Astrocyte of the cerebellum (primary cell): ENCODE results near the gene TRIM22.
"Not testable (repeated sequence)": the region's sequence is repeated elsewhere in the genome, so short reads cannot be mapped to it uniquely, and the experiment has no call there.

Experiments used
- DNase-seq: peaks from one replicate; pipeline ENCODE4 v3.0.0-alpha.2; 2011; ENCODE audit warnings: low read depth
- H3K4me3 ChIP-seq: 2 replicates; pipeline ENCODE4 v1.5.1; 2011; ENCODE audit warnings: mild to moderate bottlenecking, low read depth, low read length, moderate library complexity
- in situ Hi-C: cut with HindIII; loops from 2 replicates; pipeline ENCODE4 v1.10.0; 2017; ENCODE audit warnings: low sequenced_read_pairs
- TF ChIP-seq, protein P1 (sequence below): IDR thresholded peaks from 2 replicates; pipeline ENCODE4 v1.5.1; 2012; ENCODE audit warnings: low read length, low read depth, moderate library complexity, mild to moderate bottlenecking; ENCODE audit errors: missing control alignments

Gene TRIM22

DNA sequence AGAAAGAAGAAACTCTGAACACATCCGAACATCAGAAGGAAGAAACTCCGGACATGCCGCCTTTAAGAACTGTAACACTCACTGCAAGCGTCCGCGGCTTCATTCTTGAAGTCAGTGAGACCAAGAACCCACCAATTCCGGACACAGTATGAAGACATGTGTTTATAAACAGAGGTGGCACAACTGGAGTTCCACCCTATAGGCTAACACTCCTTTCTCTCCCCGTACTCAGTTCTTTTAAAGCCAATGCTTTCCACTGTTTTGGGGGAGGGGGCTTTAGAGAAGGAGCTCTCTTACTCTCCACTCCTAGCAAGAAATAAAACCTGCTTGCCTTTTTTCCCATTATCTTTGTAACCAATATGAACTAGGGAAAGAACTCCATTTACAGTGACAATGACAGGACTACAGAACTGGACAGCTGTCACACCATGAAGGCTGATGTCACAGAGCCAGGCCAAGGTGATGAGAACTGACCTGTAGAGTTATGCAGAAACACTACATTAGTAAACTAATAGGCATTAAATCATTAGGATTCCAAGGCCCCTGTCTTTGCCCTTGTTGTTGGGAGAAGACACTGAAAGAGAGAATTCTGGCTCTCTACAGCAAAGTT, 5.4 kb upstream of the TRIM22 start:
- TF ChIP-seq, protein P1, sequence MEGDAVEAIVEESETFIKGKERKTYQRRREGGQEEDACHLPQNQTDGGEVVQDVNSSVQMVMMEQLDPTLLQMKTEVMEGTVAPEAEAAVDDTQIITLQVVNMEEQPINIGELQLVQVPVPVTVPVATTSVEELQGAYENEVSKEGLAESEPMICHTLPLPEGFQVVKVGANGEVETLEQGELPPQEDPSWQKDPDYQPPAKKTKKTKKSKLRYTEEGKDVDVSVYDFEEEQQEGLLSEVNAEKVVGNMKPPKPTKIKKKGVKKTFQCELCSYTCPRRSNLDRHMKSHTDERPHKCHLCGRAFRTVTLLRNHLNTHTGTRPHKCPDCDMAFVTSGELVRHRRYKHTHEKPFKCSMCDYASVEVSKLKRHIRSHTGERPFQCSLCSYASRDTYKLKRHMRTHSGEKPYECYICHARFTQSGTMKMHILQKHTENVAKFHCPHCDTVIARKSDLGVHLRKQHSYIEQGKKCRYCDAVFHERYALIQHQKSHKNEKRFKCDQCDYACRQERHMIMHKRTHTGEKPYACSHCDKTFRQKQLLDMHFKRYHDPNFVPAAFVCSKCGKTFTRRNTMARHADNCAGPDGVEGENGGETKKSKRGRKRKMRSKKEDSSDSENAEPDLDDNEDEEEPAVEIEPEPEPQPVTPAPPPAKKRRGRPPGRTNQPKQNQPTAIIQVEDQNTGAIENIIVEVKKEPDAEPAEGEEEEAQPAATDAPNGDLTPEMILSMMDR: no peak
- DNase-seq: no peak
- peak overlapping the region; percentile 51 for H3K4me3 ChIP-seq
- in situ Hi-C loops: no loop called here

DNA sequence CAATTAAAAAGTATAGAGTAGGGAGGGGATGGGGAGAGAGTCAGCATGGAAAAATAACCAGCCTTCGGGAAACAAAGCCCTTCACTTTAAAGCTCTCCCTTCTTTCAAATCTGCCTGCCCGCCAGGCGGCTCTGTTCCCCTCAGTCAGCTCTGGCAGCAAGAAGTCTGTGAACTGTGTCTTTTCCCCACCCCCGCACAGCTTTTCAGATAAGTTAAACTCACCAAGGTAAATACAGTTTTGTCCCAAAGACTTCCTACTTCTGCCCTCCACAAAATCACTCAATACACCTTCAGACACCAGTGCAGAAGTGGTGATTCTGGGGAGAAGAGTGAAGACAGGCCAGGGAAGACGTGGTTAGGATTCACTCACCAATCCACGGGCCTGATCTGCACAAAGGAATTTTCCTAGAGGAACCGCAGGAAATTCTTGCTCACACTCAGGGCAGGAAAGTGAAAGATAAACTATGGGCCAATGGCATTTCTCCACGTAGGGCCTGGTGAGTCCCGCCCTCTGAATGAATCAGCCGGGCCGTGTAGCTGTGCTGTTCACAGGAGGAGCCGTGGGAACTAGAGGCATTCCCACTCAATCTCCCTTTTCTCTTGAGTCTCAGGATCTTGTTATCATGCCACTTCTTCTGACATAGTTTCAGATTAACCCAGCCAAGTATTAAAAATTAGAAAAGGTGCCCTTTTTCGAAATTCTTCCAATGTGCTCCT, 4.8 kb upstream of the TRIM22 start, which contains the start of gene TRIM5:
TSS of gene TRIM5 (minus strand) at position 429 of the 717 bp plus-strand sequence. CDS start 4,897 bp downstream, outside the sequence.
- TF ChIP-seq, protein P1: peak; percentile 78
- DNase-seq: peak; percentile 97
- in situ Hi-C loops: no loop called here
- peak within 1 kb of the TSS; percentile 51 for H3K4me3 ChIP-seq

DNA sequence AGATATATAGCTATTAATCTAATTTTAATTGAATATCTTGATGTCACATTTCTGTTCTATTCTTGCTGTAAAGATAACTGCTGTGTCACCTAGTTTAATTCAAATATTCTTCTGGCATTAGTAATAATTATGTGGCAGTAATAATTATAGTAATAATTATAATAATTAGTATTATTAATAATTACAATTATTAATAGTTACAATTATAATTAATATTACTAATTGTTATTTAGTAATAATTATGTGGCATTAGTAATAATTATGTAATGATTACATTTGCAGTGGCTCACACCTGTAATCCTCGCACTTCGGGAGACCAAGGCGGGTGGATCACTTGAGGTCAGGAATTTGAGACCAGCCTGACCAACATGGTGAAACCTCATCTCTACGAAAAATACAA, 3.2 kb upstream of the TRIM22 start:
- no peak for DNase-seq
- H3K4me3 ChIP-seq: no peak overlapping the region
- TF ChIP-seq, protein P1: no peak
- in situ Hi-C loops: no loop called here

DNA sequence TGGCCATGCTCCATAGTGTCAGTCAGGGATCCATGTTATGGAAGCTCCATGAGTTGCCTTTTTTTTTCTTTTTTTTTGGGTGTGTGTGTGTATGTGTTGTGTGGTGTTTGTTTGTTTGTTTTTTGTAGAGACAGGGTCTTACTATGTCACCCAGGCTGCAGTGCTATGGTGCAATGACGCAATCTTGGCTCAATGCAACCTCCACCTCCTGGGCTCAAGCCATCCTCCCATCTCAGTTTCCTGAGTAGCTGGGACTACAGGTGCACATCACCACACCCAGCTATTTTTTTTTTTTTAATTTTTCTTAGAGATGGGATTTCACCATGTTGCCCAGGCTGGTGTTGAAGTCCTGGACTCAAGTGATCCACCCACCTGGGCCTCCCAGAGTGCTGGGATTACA, 1.1 kb upstream of the TRIM22 start:
- no peak overlapping the region for H3K4me3 ChIP-seq
- no peak for DNase-seq
- in situ Hi-C loops: no loop called here
- TF ChIP-seq, protein P1: no peak

DNA sequence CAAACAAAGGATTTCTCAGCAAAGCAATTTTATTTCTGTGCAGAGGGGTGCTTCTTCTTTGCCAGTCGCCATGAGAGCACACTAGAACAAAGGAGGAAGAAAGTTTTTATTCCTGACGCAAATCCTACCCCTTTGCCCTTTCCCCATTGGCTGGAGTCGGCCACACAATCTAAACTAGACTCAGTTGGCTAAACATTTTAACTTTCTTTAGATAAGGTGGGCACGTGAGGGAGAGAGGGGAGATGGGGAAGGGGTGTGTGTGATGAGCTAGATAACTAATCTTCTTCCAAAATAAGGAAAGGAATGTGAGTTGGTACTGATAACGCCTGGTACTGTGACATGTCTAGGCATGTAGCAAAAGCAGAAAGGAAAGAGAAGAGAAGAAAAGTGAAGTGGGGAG, 626 bp downstream of the TRIM22 start:
- TF ChIP-seq, protein P1: no peak
- DNase-seq: no peak
- H3K4me3 ChIP-seq: peak overlapping the region; percentile 46
- in situ Hi-C loops: loop anchor here (5.0 kb wide), 1 partner anchor 88 kb away; no protein-coding TSS in a partner anchor

DNA sequence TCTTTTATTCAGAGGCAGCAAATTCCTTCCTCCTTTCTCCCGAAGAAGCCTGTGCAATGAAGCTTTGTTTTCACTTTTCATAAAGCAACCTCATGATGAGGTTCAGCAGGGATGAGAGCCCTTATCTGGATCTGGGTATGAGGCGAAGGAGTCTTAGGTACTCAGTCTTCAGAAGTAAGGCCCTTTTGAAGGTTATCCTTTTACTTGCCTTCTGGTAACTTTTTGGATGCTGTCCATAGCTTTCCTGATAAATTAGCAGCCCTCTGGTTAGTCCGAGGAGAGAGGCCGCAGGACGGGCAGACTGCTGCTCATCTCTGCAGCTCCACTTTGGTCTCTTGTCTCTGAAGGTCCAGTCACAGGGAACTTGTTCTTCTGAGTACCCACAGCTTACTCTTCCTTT, 1.1 kb downstream of the TRIM22 start:
- TF ChIP-seq, protein P1: no peak
- in situ Hi-C loops: loop anchor here (5.0 kb wide), 1 partner anchor 88 kb away; no protein-coding TSS in a partner anchor
- no peak for DNase-seq
- peak overlapping the region; percentile 46 for H3K4me3 ChIP-seq

DNA sequence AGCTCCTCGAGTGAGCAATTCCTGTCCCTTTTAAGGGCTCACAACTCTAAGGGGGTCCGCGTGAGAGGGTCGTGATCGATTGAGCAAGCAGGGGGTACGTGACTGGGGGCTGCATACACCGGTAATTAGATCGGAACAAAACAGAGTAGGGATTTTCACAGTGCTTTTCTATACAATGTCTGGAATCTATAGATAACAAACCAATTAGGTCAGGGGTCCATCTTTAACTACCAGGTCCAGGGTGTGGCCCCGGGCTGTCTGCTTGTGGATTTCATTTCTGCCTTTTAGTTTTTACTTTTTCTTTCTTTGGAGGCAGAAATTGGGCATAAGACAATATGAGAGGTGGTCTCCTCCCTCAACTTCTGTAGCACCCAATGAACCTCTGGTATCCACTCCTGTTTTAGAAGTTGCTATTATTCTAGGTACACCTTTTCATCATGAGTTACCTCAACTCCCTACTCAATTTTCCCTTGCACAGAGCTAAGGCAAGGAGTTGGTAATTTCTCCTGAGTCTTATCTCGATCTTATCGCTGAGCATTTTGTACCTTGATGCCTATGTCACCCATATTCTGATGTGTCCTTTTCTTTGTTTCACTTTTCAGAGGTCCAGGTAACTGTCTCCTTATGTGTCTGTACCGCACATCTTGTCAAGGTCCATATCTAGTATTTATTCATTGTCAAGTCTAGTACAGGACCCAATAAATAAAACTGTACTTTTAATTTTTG, 1.8 kb downstream of the TRIM22 start:
- DNase-seq: not testable (repeated sequence)
- H3K4me3 ChIP-seq: peak overlapping the region; percentile 46
- in situ Hi-C loops: loop anchor here (5.0 kb wide), 1 partner anchor 89 kb away; no protein-coding TSS in a partner anchor
